Parathyroid adenoma (tissue), 2 donors: ENCODE results near the gene TNRC6C.

Source experiments
- H2AFZ ChIP-seq: fragments of 300-600 bp; sonication (generic); one replicate; pipeline ENCODE4 v1.7.0; 2017; ENCODE audit warnings: antibody characterized with exemption, mild to moderate bottlenecking
- H3K27ac ChIP-seq: fragments of 300-600 bp; sonication (generic); one replicate; pipeline ENCODE4 v1.7.0; 2017
- H3K27me3 ChIP-seq: fragments of 300-600 bp; sonication (generic); one replicate; pipeline ENCODE4 v1.7.0; 2017; ENCODE audit warnings: low read length; ENCODE audit not compliant: control insufficient read depth, insufficient read depth
- H3K36me3 ChIP-seq: fragments of 300-600 bp; sonication (generic); one replicate; pipeline ENCODE4 v1.7.0; 2017; ENCODE audit warnings: low read length; ENCODE audit not compliant: control insufficient read depth, insufficient read depth
- H3K4me1 ChIP-seq: fragments of 300-600 bp; sonication (generic); one replicate; pipeline ENCODE4 v1.7.0; 2017; ENCODE audit warnings: control low read depth
- H3K4me2 ChIP-seq: fragments of 300-600 bp; sonication (generic); one replicate; pipeline ENCODE4 v1.7.0; 2017; ENCODE audit warnings: low read length
- H3K4me3 ChIP-seq: fragments of 300-600 bp; sonication (generic); one replicate; pipeline ENCODE4 v1.7.0; 2017; ENCODE audit warnings: low read depth, low read length
- H3K79me2 ChIP-seq: fragments of 300-600 bp; sonication (generic); one replicate; pipeline ENCODE4 v1.7.0; 2017; ENCODE audit warnings: control low read depth
- H3K9ac ChIP-seq: fragments of 300-600 bp; sonication (generic); one replicate; pipeline ENCODE4 v1.7.0; 2017; ENCODE audit warnings: mild to moderate bottlenecking
- H3K9me3 ChIP-seq: fragments of 300-600 bp; sonication (generic); one replicate; pipeline ENCODE4 v1.7.0; 2017; ENCODE audit warnings: low read length; ENCODE audit not compliant: control insufficient read depth
- CTCF ChIP-seq: fragments of 300-600 bp; sonication (generic); IDR thresholded peaks from one replicate; pipeline ENCODE4 v1.7.0; 2017; ENCODE audit warnings: antibody characterized with exemption, mild to moderate bottlenecking
- donor health status: primary hyperparathyroidism.

TNRC6C gene

DNA sequence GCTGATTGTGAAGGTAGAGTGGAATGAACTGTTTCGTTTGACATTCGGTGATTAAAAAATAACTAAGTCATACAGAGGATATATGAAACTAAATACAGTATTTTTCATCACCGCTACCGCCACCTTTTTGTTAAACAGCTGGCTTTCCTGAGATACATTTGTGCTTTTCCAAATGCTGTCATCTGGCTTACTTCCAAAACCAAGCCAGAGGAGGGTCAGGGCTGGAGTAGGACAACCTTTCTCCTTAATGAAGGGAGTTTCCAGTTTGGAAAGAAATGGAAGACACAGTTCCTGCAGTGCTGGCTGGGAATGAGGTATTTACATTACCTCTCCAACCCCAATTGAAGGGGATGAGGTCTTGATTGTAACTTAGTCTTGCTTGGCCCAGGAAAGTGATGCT is 3.2 kb downstream of the TNRC6C start:
- Histone ChIP-seq H2AFZ (no peak overlapping the region), H3K27me3 (no peaks in the 10 kb centered on the region), H3K27ac (no peak overlapping the region), H3K4me3 (no peak overlapping the region), H3K36me3 (no peaks in the 10 kb centered on the region), H3K4me2 (no peak overlapping the region), H3K9me3 (no peaks in the 10 kb centered on the region), H3K9ac (no peak overlapping the region), H3K4me1 (peaks cover 17% of the 10 kb centered on the region), H3K79me2 (peaks cover 52% of the 10 kb centered on the region)
- no peak for TF ChIP-seq CTCF

- Histone ChIP-seq H3K27ac (no peak overlapping the region), H2AFZ (no peak overlapping the region), H3K4me1 (peaks cover 16% of the 10 kb centered on the region), H3K4me3 (no peak overlapping the region), H3K9ac (no peak overlapping the region), H3K9me3 (no peaks in the 10 kb centered on the region), H3K36me3 (no peaks in the 10 kb centered on the region), H3K79me2 (peaks cover 52% of the 10 kb centered on the region), H3K27me3 (no peaks in the 10 kb centered on the region), H3K4me2 (no peak overlapping the region)
- no peak for TF ChIP-seq CTCF
Measured at GRCh38 chr17:77962348-77962747, 3.8 kb downstream of the TNRC6C start.

GRCh38 chr17:77963441-77963840 is 4.9 kb downstream of the TNRC6C start:
- Histone ChIP-seq H3K9ac (no peak overlapping the region), H3K36me3 (no peaks in the 10 kb centered on the region), H3K4me2 (no peak overlapping the region), H2AFZ (no peak overlapping the region), H3K9me3 (no peaks in the 10 kb centered on the region), H3K4me3 (no peak overlapping the region), H3K27ac (no peak overlapping the region), H3K27me3 (no peaks in the 10 kb centered on the region), H3K79me2 (peaks cover 57% of the 10 kb centered on the region), H3K4me1 (peaks cover 14% of the 10 kb centered on the region)
- no peak for TF ChIP-seq CTCF

GRCh38 chr17:77965352-77965751 is 6.8 kb downstream of the TNRC6C start:
- H3K79me2 ChIP-seq: peaks cover 62% of the 10 kb centered on the region
- no peak for TF ChIP-seq CTCF

GRCh38 chr17:77966476-77966875 is 8.0 kb downstream of the TNRC6C start:
- H3K4me1 ChIP-seq: peaks cover 15% of the 10 kb centered on the region
- H3K4me2 ChIP-seq: no peak overlapping the region
- H3K27me3 ChIP-seq: no peaks in the 10 kb centered on the region
- H3K36me3 ChIP-seq: no peaks in the 10 kb centered on the region
- H3K9me3 ChIP-seq: no peaks in the 10 kb centered on the region
- no peak overlapping the region for H2AFZ ChIP-seq
- H3K4me3 ChIP-seq: no peak overlapping the region
- no peak for TF ChIP-seq CTCF
- H3K79me2 ChIP-seq: peaks cover 55% of the 10 kb centered on the region
- no peak overlapping the region for H3K27ac ChIP-seq
- H3K9ac ChIP-seq: no peak overlapping the region

More at GRCh38 chr17:77965352-77965751, 6.8 kb downstream of the TNRC6C start:
- Histone ChIP-seq H3K4me2 (no peak overlapping the region), H3K9ac (no peak overlapping the region), H2AFZ (no peak overlapping the region), H3K4me1 (peaks cover 15% of the 10 kb centered on the region), H3K4me3 (no peak overlapping the region), H3K36me3 (no peaks in the 10 kb centered on the region), H3K9me3 (no peaks in the 10 kb centered on the region), H3K27ac (no peak overlapping the region), H3K27me3 (no peaks in the 10 kb centered on the region)
